Measurements from ENCODE around the gene P4HTM.

Gene P4HTM

GRCh38 chr3:49025793-49026520 lies 35.9 kb downstream of the P4HTM start:
- DNase-seq, result no peak

DNA sequence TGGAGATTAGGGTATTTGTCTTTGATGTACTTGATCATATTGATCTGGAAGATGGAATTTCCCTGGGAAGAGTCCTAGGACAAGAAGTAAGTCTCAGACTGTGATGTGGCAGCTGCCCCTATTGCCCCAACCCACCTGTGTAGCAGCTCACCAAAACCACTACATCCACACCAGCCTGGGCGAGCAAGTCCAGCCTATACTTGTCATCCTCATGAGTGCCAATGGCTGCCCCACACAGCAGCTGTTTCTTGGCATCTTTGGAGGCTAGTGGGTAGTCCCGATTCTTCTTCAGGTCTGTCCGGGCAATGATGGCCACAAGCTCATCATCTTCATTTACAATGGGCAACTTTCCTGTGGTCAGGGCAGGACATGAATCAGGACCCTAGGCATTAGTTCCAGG lies 36.5 kb downstream of the P4HTM start:
- no peak for DNase-seq

GRCh38 chr3:49027634-49028033 lies 37.6 kb downstream of the P4HTM start:
- DNase-seq, result no peak

- no peak for DNase-seq
Observed at GRCh38 chr3:49028298-49028672, 38.2 kb downstream of the P4HTM start.

DNA sequence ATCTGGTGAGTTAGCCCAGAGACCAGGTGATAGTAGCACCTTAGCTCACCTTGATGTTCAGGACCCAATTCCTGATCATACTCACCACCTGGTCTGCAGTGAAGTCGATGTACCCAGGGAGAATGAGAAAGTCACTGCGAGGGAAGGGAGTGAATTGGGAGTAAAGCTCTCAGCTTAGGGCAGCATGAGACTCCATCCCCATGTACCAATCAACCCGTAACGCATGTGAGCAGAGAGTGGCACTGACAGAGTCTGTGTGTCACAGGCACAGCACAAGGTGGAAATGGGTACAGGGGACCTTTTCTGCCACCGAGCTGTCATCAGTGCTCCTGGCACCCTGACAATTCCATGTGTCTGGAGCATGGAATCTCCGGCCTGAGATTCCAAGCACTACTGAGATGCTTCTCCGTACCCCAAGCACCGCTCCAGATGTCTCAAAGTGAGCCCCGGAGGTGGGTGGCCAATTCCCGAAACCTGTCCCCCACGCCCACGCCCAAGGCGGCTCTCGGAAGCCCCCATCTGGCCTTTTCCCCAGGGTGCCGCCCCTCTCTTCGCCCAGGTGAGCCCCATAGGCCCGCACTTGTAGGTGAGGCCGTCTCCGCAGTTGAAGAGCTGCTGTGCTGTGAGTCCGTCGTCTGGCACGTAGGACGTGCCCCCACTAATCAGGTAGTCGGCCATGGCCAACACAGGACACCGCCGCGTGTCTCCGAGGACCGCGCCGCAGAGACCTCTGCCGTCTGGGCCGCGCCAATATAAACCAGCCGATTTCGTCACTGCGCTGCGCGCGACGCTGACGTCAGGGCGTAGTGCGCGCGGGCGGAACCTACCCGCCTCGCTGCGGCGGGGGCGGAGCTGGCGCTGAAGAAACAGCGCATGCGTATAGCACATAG lies 38.9 kb downstream of the P4HTM start, which contains the start of gene IMPDH2:
Gene IMPDH2, minus strand, starts transcription at position 726 of the 890 bp plus-strand sequence. Its CDS starts 48 bp downstream, at position 678.
- DNase-seq, result peak; percentile 94 to 95

DNA sequence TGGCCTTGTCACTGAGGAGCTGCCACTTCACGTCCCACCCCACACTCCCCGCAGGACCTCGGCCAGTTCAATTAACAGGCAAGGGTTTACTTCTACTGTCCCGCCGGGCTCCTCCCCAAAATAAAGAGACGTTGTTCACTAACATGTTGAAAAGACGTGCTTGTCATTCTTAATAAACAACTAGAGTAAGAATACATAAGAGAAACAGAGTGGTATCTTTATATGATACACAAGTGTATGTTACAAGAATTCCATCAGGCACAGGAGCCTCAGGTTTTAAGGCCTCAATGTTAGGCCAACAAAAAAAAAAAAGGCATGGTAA lies 39.5 kb downstream of the P4HTM start:
- no peak for DNase-seq

DNA sequence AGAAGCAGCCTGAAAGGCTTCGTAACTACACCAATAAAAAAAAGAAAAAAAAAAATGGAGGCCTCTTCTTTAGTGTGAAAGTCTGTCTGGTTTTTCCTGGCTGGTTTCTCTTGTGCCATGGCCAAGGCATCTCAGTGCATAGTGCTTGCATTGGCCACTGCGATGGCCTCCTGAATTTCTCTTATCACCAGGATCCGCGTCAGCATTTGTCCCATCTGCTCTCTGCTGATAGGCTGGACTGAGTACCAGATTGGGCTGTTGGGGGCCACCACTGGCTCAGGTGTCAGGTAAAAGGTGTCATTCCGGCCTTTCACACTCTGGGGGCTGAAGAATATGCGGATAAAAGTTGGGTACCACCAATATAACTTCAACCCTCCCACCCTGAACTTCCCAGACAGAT lies 40.3 kb downstream of the P4HTM start:
- DNase-seq, result no peak

DNA sequence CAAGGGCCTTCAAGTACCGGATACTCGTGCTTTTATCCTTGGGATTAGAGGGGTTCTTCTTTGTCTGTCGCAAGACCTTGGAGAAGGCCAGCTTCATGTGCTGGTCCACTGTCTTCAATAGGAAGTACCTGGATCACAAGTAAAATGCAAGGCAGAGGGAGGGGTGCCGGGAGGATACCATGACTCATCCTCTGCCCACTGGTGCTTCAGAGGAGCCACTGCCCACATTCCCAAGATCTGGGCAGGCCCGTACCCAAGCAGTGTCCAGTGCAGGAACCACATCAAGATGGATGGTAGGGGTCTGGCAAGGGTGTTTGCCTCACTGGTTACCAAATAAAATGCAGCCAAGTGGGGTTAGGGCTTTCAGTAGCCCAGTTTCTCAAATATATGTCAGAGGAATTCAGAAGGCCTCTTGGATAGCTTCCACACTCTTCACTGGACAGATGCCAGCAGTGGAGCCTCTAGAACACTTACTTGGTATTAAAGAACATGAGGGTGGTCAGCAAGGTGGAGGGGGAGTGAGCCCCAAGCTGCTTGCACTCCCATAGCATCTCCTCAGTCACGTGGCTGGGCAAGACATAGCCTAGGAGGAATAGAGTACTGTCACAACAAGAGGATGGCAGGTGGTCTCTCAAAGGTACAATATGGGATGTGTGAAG lies 42.7 kb downstream of the P4HTM start:
- no peak for DNase-seq

- no peak for DNase-seq
Observed at GRCh38 chr3:49034650-49035049, 44.6 kb downstream of the P4HTM start.

- no peak for DNase-seq
Observed at GRCh38 chr3:49035281-49035680, 45.2 kb downstream of the P4HTM start.

GRCh38 chr3:49053543-49053942 lies 63.5 kb downstream of the P4HTM start:
- no peak for DNase-seq

DNA sequence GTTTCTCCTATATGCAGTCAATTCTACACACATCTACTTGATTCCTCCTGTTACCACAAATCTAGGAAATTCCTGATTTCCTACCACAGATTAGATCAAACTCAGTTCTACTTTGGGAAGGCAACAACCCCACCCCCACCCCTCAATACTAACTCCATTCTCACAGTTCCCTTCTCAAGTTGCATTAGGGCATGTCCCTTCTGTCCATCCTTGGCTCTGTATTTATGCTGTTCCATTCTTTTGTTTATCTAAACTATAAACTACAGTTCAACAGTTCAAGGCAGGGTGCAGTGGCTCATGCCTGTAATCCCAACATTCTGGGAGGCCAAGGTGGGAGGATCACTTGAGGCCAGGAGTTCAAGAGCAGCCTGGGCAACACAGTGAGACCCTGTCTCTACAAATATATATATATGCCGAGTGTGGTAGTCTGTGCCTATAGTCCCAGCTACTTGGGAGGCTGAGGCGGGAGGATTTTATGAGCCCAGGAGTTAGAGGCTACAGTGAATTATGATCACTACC lies 64.4 kb downstream of the P4HTM start:
- no peak for DNase-seq

Measured in AML-193 (cell line).